Fibroblast of the aortic adventitia (primary cell): ENCODE measurements around the gene REN. TPM values are rescaled to one million over a fixed set of nuclear protein-coding genes. Genes with fewer than 3 reads are reported as not detected.

ENCODE experiments used
- DNase-seq: peaks from one replicate; pipeline ENCODE4 v3.0.0-alpha.2; 2010; ENCODE audit warnings: low read depth
- H3K4me3 ChIP-seq: 2 replicates; pipeline ENCODE4 v1.5.1; 2011; ENCODE audit warnings: low read depth, mild to moderate bottlenecking, control low read depth, low read length, moderate library complexity
- total RNA-seq: library from RNA; depleted of rRNA; stranded (reverse); fragments of >200 nt; gene quantifications from 2 replicates; pipeline ENCODE4 v1.2.3, GENCODE V29; 2012; ENCODE audit warnings: low replicate concordance
- TF ChIP-seq, protein P1 (sequence below): IDR thresholded peaks from 2 replicates; pipeline ENCODE4 v1.5.1; 2011; ENCODE audit warnings: mild to moderate bottlenecking, low read length, control low read depth, inconsistent platforms; ENCODE audit not compliant: insufficient read depth

REN gene
- total RNA-seq, 1 donor, result not detected

GRCh38 chr1:204112876-204113730 is 53.0 kb downstream of the REN start:
- no peak for DNase-seq
- H3K4me3 ChIP-seq, result no peak overlapping the region
- TF ChIP-seq, protein P1, sequence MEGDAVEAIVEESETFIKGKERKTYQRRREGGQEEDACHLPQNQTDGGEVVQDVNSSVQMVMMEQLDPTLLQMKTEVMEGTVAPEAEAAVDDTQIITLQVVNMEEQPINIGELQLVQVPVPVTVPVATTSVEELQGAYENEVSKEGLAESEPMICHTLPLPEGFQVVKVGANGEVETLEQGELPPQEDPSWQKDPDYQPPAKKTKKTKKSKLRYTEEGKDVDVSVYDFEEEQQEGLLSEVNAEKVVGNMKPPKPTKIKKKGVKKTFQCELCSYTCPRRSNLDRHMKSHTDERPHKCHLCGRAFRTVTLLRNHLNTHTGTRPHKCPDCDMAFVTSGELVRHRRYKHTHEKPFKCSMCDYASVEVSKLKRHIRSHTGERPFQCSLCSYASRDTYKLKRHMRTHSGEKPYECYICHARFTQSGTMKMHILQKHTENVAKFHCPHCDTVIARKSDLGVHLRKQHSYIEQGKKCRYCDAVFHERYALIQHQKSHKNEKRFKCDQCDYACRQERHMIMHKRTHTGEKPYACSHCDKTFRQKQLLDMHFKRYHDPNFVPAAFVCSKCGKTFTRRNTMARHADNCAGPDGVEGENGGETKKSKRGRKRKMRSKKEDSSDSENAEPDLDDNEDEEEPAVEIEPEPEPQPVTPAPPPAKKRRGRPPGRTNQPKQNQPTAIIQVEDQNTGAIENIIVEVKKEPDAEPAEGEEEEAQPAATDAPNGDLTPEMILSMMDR, result no peak

- DNase-seq, result no peak
- TF ChIP-seq, protein P1, result no peak
- H3K4me3 ChIP-seq, result no peak overlapping the region
Measured at GRCh38 chr1:204110894-204111633, 55.1 kb downstream of the REN start.

DNA sequence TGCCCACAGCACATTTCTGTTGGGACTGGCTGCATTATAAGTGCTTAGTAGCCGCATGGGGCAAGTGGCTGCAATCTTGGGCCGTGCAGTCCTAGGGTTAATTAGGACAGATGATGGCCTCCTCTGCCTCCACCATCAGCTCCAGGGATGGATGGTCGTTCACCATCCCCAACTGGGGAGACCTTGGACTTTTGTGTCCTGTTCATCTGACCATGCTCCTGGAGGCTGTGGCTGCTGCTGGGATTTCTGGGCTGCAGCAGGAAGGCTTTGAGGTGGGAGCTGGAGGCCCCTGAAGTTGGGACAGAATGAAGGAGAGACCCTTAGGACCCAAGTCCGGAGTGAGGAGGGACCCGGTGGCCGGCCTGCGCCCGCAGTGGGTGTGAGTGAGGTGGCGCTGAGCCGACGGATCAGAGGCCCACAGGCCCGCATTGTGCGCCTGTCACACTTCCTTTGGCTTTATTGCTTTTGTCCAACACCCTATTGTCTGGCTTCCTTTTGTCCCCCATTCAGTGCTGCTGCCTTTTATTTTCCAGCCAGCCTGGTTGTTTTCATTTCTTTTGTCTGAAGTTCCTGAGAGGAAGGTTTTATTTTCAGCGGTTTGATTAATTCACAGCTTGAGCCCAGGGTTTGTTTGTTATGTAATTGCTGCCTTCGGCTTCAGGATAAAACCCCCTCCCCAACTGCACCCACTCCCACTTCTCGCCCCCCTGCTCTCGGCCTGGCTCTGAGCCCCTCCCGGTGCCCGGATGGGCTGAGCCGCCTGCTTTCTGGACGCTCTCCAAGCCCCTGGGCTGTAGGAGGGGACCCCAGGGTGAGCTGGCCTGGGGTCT is 57.6 kb downstream of the REN start:
- H3K4me3 ChIP-seq, result no peak overlapping the region
- TF ChIP-seq, protein P1, result no peak
- DNase-seq, result no peak

DNA sequence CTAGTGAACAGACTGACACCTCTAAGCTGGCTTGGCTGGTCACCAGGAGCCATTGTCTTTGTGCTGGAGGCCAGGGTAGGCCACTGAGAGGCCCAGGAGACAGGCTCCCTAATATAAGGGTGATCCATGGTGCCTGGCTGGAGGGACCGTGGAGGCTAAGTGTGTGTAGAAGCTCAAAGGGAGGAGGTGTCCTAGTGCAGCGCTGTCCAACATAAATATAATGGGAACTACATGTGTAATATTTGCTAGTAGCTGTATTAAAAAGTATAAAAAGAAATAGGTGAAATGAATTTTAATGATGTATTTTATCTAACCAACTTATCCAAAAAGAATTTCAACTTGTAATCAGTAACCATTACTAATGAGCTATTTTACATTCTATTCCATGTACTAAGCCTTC is 58.2 kb downstream of the REN start:
- TF ChIP-seq, protein P1, result no peak
- H3K4me3 ChIP-seq, result no peak overlapping the region
- DNase-seq, result no peak

GRCh38 chr1:204106825-204107224 is 59.3 kb downstream of the REN start:
- TF ChIP-seq, protein P1, result no peak
- H3K4me3 ChIP-seq, result no peak overlapping the region
- no peak for DNase-seq

DNA sequence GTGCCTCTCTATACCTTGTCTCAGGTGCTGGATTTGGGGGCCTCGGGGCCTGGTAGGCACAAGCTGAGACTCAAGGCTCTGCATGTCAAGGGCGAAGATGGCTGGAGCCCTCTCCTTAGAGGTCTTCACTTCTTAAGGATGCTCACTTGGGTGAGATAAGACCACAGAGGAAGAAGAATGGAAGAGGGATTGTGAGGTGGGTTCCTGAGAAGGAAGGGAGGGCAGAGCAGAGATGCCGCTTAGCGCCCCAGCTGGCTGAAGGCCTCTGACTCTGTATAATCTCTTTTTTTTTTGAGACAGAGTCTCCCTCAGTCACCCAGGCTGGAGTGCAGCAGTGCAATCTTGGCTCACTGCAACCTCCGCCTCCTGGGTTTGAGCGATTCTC is 61.0 kb downstream of the REN start:
- TF ChIP-seq, protein P1, result no peak
- no peak for DNase-seq
- H3K4me3 ChIP-seq, result no peak overlapping the region

Other genes starting within 250 kb of the REN start
- gene SOX13, start 93.2 kb downstream of the REN start, total RNA-seq, result 3.3 and 5.1 TPM in 2 replicates
- 2.6 and 6.4 TPM in 2 replicates for gene ETNK2, start 14.3 kb downstream of the REN start, total RNA-seq
- gene KISS1, start 30.2 kb upstream of the REN start, total RNA-seq, result not detected in 2 replicates
- not detected in 2 replicates for gene GOLT1A, start 47.7 kb upstream of the REN start, total RNA-seq
- gene PLEKHA6, start 193.6 kb upstream of the REN start, total RNA-seq, result 3.6 and 5.1 TPM in 2 replicates
- 20.0 and 30.3 TPM in 2 replicates for gene PPP1R15B, start 245.5 kb upstream of the REN start, total RNA-seq